Endodermal cell (in vitro differentiated cells): ENCODE measurements around the gene SERTM2. TPM values are rescaled to one million over a fixed set of nuclear protein-coding genes. Genes with fewer than 3 reads are reported as not detected.

Experiments used
- DNase-seq: peaks from one replicate; pipeline ENCODE4 v3.0.0-alpha.2; 2017
- H3K27ac ChIP-seq: 2 replicates; pipeline ENCODE4 v1.5.1; 2013; ENCODE audit warnings: mild to moderate bottlenecking, low read depth, low read length, moderate library complexity
- H3K27me3 ChIP-seq: 2 replicates; pipeline ENCODE4 v1.6.1; 2013; ENCODE audit warnings: mild to moderate bottlenecking, low read length, moderate library complexity; ENCODE audit not compliant: insufficient read depth, control insufficient read depth, poor library complexity, severe bottlenecking
- H3K36me3 ChIP-seq: 2 replicates; pipeline ENCODE4 v1.7.0; 2013; ENCODE audit warnings: mild to moderate bottlenecking, low read length, moderate library complexity; ENCODE audit not compliant: control insufficient read depth, insufficient read depth
- H3K4me1 ChIP-seq: one replicate; pipeline ENCODE4 v1.7.0; 2013; ENCODE audit warnings: low read length; ENCODE audit not compliant: control insufficient read depth, insufficient read depth
- H3K4me3 ChIP-seq: 2 replicates; pipeline ENCODE4 v1.5.1; 2013; ENCODE audit warnings: mild to moderate bottlenecking, low read length, moderate library complexity
- H3K9ac ChIP-seq: 2 replicates; pipeline ENCODE4 v1.6.1; 2013; ENCODE audit warnings: mild to moderate bottlenecking, low read length, moderate library complexity; ENCODE audit not compliant: poor library complexity, severe bottlenecking; ENCODE audit errors: extremely low read depth
- H3K9me3 ChIP-seq: 2 replicates; pipeline ENCODE4 v1.6.1; 2013; ENCODE audit warnings: mild to moderate bottlenecking, low read length, moderate library complexity; ENCODE audit not compliant: control insufficient read depth
- H3K27ac Mint-ChIP-seq: 2 replicates; pipeline ENCODE4 v1.8.0; 2020; ENCODE audit warnings: mixed read lengths
- H3K27me3 Mint-ChIP-seq: 2 replicates; pipeline ENCODE4 v1.8.0; 2021; ENCODE audit warnings: mild to moderate bottlenecking, mixed read lengths; ENCODE audit not compliant: insufficient read depth
- H3K36me3 Mint-ChIP-seq: 2 replicates; pipeline ENCODE4 v1.8.0; 2020; ENCODE audit warnings: low read depth, mixed read lengths
- H3K4me1 Mint-ChIP-seq: 2 replicates; pipeline ENCODE4 v1.8.0; 2020; ENCODE audit warnings: mixed read lengths
- H3K4me3 Mint-ChIP-seq: 2 replicates; pipeline ENCODE4 v1.8.0; 2020; ENCODE audit warnings: mild to moderate bottlenecking, moderate library complexity, mixed read lengths
- H3K9me3 Mint-ChIP-seq: 2 replicates; pipeline ENCODE4 v1.8.0; 2020; ENCODE audit warnings: mild to moderate bottlenecking, mixed read lengths
- CTCF ChIP-seq: fragments of 200-600 bp; sonication (generic); conservative IDR thresholded peaks from 2 replicates; pipeline ENCODE4 v1.5.0; 2021; ENCODE audit warnings: antibody characterized with exemption, mild to moderate bottlenecking
- WGBS, 2 experiments: methylation state at CpG; one replicate each; pipeline versions ENCODE4 v1.1.5 to v1.1.7; 2013; ENCODE audit warnings: missing lambda C conversion rate in 2 of 2, mixed read lengths in 1 of 2; ENCODE audit not compliant: insufficient coverage in 1 of 2, insufficient read length in 1 of 2; 5-methylcytosine and 5-hydroxymethylcytosine counted together
- total RNA-seq, 2 donors: library from RNA; stranded (reverse); fragmentation: NEBNext Ultra II Directional in 1 of 2; extraction: Animal tissue kit (Norgen Biotek cat#: 25700) in 1 of 2; gene quantifications; 2 replicates in 1 of 2; 3 replicates in 1 of 2; pipeline ENCODE4 v1.2.1, GENCODE V29; 2021

SERTM2 gene
- total RNA-seq, 2 donors from 2014 or later, result 0.40 TPM; not detected in 1

- no peaks in the 10 kb centered on the region for H3K36me3 Mint-ChIP-seq
- H3K27ac Mint-ChIP-seq, result no peak overlapping the region
- Histone ChIP-seq H3K9me3 (no peaks in the 10 kb centered on the region), H3K36me3 (no peaks in the 10 kb centered on the region), H3K27me3 (peaks cover 17% of the 10 kb centered on the region), H3K4me1 (peaks cover 6% of the 10 kb centered on the region), H3K4me3 (no peak overlapping the region), H3K9ac (no peak overlapping the region), H3K27ac (no peak overlapping the region)
- peaks cover 49% of the 10 kb centered on the region for H3K4me1 Mint-ChIP-seq
- peaks cover 21% of the 10 kb centered on the region for H3K27me3 Mint-ChIP-seq
- H3K4me3 Mint-ChIP-seq, result no peak overlapping the region
- no peak for TF ChIP-seq CTCF
- no peak for DNase-seq
- H3K9me3 Mint-ChIP-seq, result no peaks in the 10 kb centered on the region
Observed at GRCh38 chrX:111515298-111515697, 3.9 kb downstream of the SERTM2 start.

GRCh38 chrX:111518667-111519066, 7.2 kb downstream of the SERTM2 start:
- peaks cover 34% of the 10 kb centered on the region for H3K27me3 Mint-ChIP-seq
- H3K9me3 ChIP-seq, result no peaks in the 10 kb centered on the region
- no peaks in the 10 kb centered on the region for H3K9me3 Mint-ChIP-seq
- peaks cover 37% of the 10 kb centered on the region for H3K4me1 Mint-ChIP-seq
- H3K27ac ChIP-seq, result peak overlapping the region; percentile 79
- no peak for TF ChIP-seq CTCF
- H3K36me3 Mint-ChIP-seq, result no peaks in the 10 kb centered on the region
- no peaks in the 10 kb centered on the region for H3K36me3 ChIP-seq
- no peak overlapping the region for H3K4me3 Mint-ChIP-seq
- H3K4me3 ChIP-seq, result no peak overlapping the region
- peaks cover 26% of the 10 kb centered on the region for H3K27me3 ChIP-seq
- WGBS, 2 experiments, result 93 to 100% methylated on average over 1 to 5 of the region's 5 CpGs
- no peak for DNase-seq
- H3K4me1 ChIP-seq, result no peaks in the 10 kb centered on the region
- no peak overlapping the region for H3K9ac ChIP-seq
- H3K27ac Mint-ChIP-seq, result no peak overlapping the region

GRCh38 chrX:111519215-111519614, 7.8 kb downstream of the SERTM2 start:
- no peak overlapping the region for H3K27ac Mint-ChIP-seq
- H3K4me3 ChIP-seq, result no peak overlapping the region
- H3K27ac ChIP-seq, result peak overlapping the region; percentile 86
- no peaks in the 10 kb centered on the region for H3K36me3 ChIP-seq
- H3K9ac ChIP-seq, result no peak overlapping the region
- H3K4me1 Mint-ChIP-seq, result peaks cover 35% of the 10 kb centered on the region
- no peaks in the 10 kb centered on the region for H3K9me3 Mint-ChIP-seq
- peaks cover 38% of the 10 kb centered on the region for H3K27me3 Mint-ChIP-seq
- no peak for DNase-seq
- H3K9me3 ChIP-seq, result no peaks in the 10 kb centered on the region
- H3K27me3 ChIP-seq, result peaks cover 26% of the 10 kb centered on the region
- H3K36me3 Mint-ChIP-seq, result no peaks in the 10 kb centered on the region
- no peak overlapping the region for H3K4me3 Mint-ChIP-seq
- WGBS, 2 experiments, result 17 to 24% methylated on average over 1 to 2 of the region's 2 CpGs
- no peaks in the 10 kb centered on the region for H3K4me1 ChIP-seq
- TF ChIP-seq CTCF, result no peak
